Sigmoid colon (tissue), 4 donors: ENCODE data around the gene RAI2.

ENCODE experiments used
- POLR2A ChIP-seq, 2 donors: fragments of 450-650 bp; IDR thresholded peaks; one replicate each; pipeline ENCODE4 v1.6.1; 2016; ENCODE audit warnings: antibody characterized with exemption in 2 of 2, mild to moderate bottlenecking in 2 of 2, moderate library complexity in 2 of 2
- POLR2AphosphoS5 ChIP-seq, 4 donors: sonication (generic); formaldehyde crosslinking; IDR thresholded peaks; one replicate each; pipeline ENCODE4 v1.6.1; 2017; ENCODE audit warnings: antibody characterized with exemption in 4 of 4
- TF ChIP-seq, protein P1 (sequence below), 4 experiments: fragments of 450-650 bp in 3 of 4; fragments of 200-600 bp in 1 of 4; IDR thresholded peaks; one replicate each; pipeline ENCODE4 v1.5.1; 2016 to 2019; ENCODE audit warnings: antibody characterized with exemption in 4 of 4, mild to moderate bottlenecking in 3 of 4, moderate library complexity in 2 of 4

GRCh38 chrX:17768997-17769396 lies 92.1 kb downstream of the RAI2 start:
- TF ChIP-seq POLR2A (IDR thresholded peaks at IDR 0.05): no peak
- no peak for TF ChIP-seq POLR2AphosphoS5 (IDR thresholded peaks at IDR 0.05)
- TF ChIP-seq, protein P1, sequence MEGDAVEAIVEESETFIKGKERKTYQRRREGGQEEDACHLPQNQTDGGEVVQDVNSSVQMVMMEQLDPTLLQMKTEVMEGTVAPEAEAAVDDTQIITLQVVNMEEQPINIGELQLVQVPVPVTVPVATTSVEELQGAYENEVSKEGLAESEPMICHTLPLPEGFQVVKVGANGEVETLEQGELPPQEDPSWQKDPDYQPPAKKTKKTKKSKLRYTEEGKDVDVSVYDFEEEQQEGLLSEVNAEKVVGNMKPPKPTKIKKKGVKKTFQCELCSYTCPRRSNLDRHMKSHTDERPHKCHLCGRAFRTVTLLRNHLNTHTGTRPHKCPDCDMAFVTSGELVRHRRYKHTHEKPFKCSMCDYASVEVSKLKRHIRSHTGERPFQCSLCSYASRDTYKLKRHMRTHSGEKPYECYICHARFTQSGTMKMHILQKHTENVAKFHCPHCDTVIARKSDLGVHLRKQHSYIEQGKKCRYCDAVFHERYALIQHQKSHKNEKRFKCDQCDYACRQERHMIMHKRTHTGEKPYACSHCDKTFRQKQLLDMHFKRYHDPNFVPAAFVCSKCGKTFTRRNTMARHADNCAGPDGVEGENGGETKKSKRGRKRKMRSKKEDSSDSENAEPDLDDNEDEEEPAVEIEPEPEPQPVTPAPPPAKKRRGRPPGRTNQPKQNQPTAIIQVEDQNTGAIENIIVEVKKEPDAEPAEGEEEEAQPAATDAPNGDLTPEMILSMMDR (IDR thresholded peaks at IDR 0.05): no peak
